ENCODE results near the gene FNDC1. TPM values are rescaled to one million over a fixed set of nuclear protein-coding genes. Genes with fewer than 3 reads are reported as not detected.

FNDC1 gene
- total and polyA plus RNA-seq, 2 donors (not counting 1 experiment from before 2014, with no cell fraction given): under 0.01 to 0.03 TPM

DNA sequence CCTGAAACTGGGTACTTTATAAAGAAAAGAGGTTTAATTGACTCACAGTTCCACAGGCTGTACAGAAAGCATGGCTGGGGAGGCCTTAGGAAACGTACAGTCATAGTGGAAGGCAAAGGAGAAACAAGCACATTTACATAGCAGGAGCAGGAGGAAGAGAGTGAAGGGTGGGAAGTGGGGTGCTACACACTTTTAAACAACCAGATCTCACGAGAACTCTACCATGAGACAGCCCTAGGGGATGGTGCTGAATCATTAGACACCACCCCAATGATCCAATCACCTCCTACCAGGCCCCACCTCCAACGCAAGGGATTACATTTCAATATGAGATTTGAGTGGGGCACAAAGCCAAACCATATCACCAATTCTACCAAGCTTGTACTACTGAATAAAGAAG lies 7.4 kb upstream of the FNDC1 start:
- Histone ChIP-seq H3K4me2 (ENCODE audit: extremely low read depth, insufficient read depth, low read length) (no peak overlapping the region), H2AFZ (ENCODE audit: low read length) (no peak overlapping the region), H3K9ac (ENCODE audit: insufficient read depth, low read length) (no peak overlapping the region), H3K4me1 (ENCODE audit: control insufficient read depth, extremely low read depth, insufficient read depth, low read length) (no peaks in the 10 kb centered on the region), H3K9me3 (ENCODE audit: control insufficient read depth, insufficient read depth, low read depth, low read length) (no peaks in the 10 kb centered on the region), H4K20me1 (ENCODE audit: control insufficient read depth, extremely low read depth, insufficient read depth, low read length) (no peaks in the 10 kb centered on the region), H3K27ac (ENCODE audit: insufficient read depth, low read length) (no peak overlapping the region), H3K4me3 (replicated peaks in 1 of 4; ENCODE audit: control extremely low read depth in 1 of 4, insufficient read depth in 1 of 4, low read depth in 3 of 4, low read length in 4 of 4) (no peak overlapping the region), H3K27me3 (ENCODE audit: control insufficient read depth, insufficient read depth, low read length) (peaks cover 3% of the 10 kb centered on the region), H3K79me2 (ENCODE audit: control insufficient read depth, insufficient read depth, low read length) (no peaks in the 10 kb centered on the region), H3K36me3 (ENCODE audit: control insufficient read depth, insufficient read depth, low read length) (no peaks in the 10 kb centered on the region)
- no peak for DNase-seq (ENCODE audit: low read depth in 2 of 2)
- TF ChIP-seq EZH2 (IDR thresholded peaks at IDR 0.05; ENCODE audit: low read length, missing control alignments): no peak
- TF ChIP-seq, protein P1, sequence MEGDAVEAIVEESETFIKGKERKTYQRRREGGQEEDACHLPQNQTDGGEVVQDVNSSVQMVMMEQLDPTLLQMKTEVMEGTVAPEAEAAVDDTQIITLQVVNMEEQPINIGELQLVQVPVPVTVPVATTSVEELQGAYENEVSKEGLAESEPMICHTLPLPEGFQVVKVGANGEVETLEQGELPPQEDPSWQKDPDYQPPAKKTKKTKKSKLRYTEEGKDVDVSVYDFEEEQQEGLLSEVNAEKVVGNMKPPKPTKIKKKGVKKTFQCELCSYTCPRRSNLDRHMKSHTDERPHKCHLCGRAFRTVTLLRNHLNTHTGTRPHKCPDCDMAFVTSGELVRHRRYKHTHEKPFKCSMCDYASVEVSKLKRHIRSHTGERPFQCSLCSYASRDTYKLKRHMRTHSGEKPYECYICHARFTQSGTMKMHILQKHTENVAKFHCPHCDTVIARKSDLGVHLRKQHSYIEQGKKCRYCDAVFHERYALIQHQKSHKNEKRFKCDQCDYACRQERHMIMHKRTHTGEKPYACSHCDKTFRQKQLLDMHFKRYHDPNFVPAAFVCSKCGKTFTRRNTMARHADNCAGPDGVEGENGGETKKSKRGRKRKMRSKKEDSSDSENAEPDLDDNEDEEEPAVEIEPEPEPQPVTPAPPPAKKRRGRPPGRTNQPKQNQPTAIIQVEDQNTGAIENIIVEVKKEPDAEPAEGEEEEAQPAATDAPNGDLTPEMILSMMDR (conservative IDR thresholded peaks at IDR 0.05 in 1 of 2, IDR thresholded peaks at IDR 0.05 in 1 of 2; ENCODE audit: low read depth in 1 of 2, low read length in 2 of 2): no peak

DNA sequence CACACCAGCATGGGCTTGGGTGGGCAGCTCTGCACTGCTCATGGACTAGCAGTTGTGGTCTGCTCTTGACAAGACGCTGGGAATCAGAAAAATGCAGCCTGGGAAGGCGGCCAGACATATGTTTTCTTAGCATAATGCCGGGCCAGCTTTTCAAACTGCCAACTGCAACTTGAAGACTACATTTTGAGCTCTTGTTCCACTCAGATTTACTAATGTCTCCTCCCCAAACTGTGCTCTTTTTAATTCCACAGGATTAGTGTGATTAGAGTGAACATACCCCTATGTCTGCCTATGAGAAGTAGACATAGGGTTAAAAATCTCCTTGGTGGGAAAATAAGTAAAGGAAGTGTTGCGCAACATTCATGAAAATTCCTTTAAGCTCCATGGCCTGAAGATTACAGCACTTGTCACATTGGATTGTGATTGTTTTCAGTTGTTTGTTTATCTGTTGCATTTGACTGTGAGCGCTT lies 5.3 kb upstream of the FNDC1 start:
- no peak overlapping the region for H3K27ac ChIP-seq (ENCODE audit: insufficient read depth, low read length)
- no peak overlapping the region for H3K4me2 ChIP-seq (ENCODE audit: extremely low read depth, insufficient read depth, low read length)
- TF ChIP-seq, protein P1 (conservative IDR thresholded peaks at IDR 0.05 in 1 of 2, IDR thresholded peaks at IDR 0.05 in 1 of 2; ENCODE audit: low read depth in 1 of 2, low read length in 2 of 2): no peak
- no peak for TF ChIP-seq EZH2 (IDR thresholded peaks at IDR 0.05; ENCODE audit: low read length, missing control alignments)
- H3K9me3 ChIP-seq (ENCODE audit: control insufficient read depth, insufficient read depth, low read depth, low read length): no peaks in the 10 kb centered on the region
- peaks cover 6% of the 10 kb centered on the region for H3K27me3 ChIP-seq (ENCODE audit: control insufficient read depth, insufficient read depth, low read length)
- no peak overlapping the region for H3K4me3 ChIP-seq (replicated peaks in 1 of 4; ENCODE audit: control extremely low read depth in 1 of 4, insufficient read depth in 1 of 4, low read depth in 3 of 4, low read length in 4 of 4)
- no peak overlapping the region for H3K9ac ChIP-seq (ENCODE audit: insufficient read depth, low read length)
- H3K79me2 ChIP-seq (ENCODE audit: control insufficient read depth, insufficient read depth, low read length): no peaks in the 10 kb centered on the region
- DNase-seq (ENCODE audit: low read depth in 2 of 2): peak; percentile 71 to 83
- no peak overlapping the region for H2AFZ ChIP-seq (ENCODE audit: low read length)
- H3K36me3 ChIP-seq (ENCODE audit: control insufficient read depth, insufficient read depth, low read length): no peaks in the 10 kb centered on the region
- no peaks in the 10 kb centered on the region for H3K4me1 ChIP-seq (ENCODE audit: control insufficient read depth, extremely low read depth, insufficient read depth, low read length)
- no peaks in the 10 kb centered on the region for H4K20me1 ChIP-seq (ENCODE audit: control insufficient read depth, extremely low read depth, insufficient read depth, low read length)

DNA sequence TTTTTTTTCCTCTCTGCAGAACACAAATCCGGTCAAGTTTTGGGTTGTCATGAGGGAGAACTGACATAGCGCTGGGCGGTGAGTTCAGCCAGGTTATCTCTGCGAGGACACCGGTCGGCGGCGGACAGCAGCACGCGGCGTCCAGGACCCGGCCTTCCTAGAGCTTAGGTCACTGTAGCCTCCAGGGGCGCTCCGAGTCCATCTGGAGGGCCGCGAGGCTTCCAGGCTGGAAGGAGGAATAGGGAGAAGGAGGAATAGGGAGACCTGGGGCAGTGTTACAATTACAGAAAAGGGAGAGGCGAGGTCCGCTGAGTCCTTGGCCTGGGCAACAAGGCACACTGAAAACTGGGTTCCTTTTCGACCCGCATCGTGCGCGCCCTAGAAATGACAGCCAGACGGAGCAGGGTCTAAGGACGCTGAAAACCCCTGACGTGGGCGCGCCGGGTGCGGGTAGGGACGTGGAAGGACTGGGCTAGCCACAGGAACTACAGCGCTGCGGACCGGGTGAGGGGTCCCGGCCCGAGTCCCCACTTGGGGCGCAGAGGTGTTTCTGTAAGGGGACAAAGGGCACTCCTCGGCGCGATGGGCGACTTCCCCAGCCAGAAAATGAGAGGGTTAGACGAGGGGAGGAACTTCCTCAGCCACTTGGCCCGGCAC lies 536 bp upstream of the FNDC1 start:
- Histone ChIP-seq H3K4me3 (replicated peaks in 1 of 4; ENCODE audit: control extremely low read depth in 1 of 4, insufficient read depth in 1 of 4, low read depth in 3 of 4, low read length in 4 of 4) (peak overlapping the region; percentile 9 to 37 (median 22)), H3K4me2 (ENCODE audit: extremely low read depth, insufficient read depth, low read length) (peak overlapping the region; percentile 73)

More for the DNA sequence above, 536 bp upstream of the FNDC1 start:
- no peaks in the 10 kb centered on the region for H3K4me1 ChIP-seq (ENCODE audit: control insufficient read depth, extremely low read depth, insufficient read depth, low read length)
- H3K9me3 ChIP-seq (ENCODE audit: control insufficient read depth, insufficient read depth, low read depth, low read length): no peaks in the 10 kb centered on the region
- peak; percentile 49 to 54 for DNase-seq (ENCODE audit: low read depth in 2 of 2)
- no peaks in the 10 kb centered on the region for H4K20me1 ChIP-seq (ENCODE audit: control insufficient read depth, extremely low read depth, insufficient read depth, low read length)
- peaks cover 24% of the 10 kb centered on the region for H3K27me3 ChIP-seq (ENCODE audit: control insufficient read depth, insufficient read depth, low read length)
- no peaks in the 10 kb centered on the region for H3K79me2 ChIP-seq (ENCODE audit: control insufficient read depth, insufficient read depth, low read length)
- H3K36me3 ChIP-seq (ENCODE audit: control insufficient read depth, insufficient read depth, low read length): no peaks in the 10 kb centered on the region
- no peak overlapping the region for H2AFZ ChIP-seq (ENCODE audit: low read length)
- H3K27ac ChIP-seq (ENCODE audit: insufficient read depth, low read length): no peak overlapping the region
- H3K9ac ChIP-seq (ENCODE audit: insufficient read depth, low read length): no peak overlapping the region
- no peak for TF ChIP-seq EZH2 (IDR thresholded peaks at IDR 0.05; ENCODE audit: low read length, missing control alignments)
- TF ChIP-seq, protein P1 (conservative IDR thresholded peaks at IDR 0.05 in 1 of 2, IDR thresholded peaks at IDR 0.05 in 1 of 2; ENCODE audit: low read depth in 1 of 2, low read length in 2 of 2): peak in 1 of 2 donors; percentile 39
